K562 (cell line): ENCODE measurements around the gene ENO3. TPM values are rescaled to one million over a fixed set of nuclear protein-coding genes. Genes with fewer than 3 reads are reported as not detected.
A peak's percentile ranks its signal among the peaks of the same experiment; 100 is the strongest.

Experiments
- BHLHE40 ChIP-seq: IDR thresholded peaks from 2 replicates; pipeline ENCODE4 v1.6.1; 2011; ENCODE audit warnings: low read length, improper control_type of control experiment
- C11orf30 ChIP-seq: fragments of 450-650 bp; IDR thresholded peaks from 2 replicates; pipeline ENCODE4 v1.6.1; 2016; ENCODE audit warnings: low read depth, mild to moderate bottlenecking
- CCNT2 ChIP-seq: IDR thresholded peaks from 2 replicates; pipeline ENCODE4 v1.6.1; 2011; ENCODE audit warnings: borderline replicate concordance, low read depth, mild to moderate bottlenecking, moderate library complexity, mixed read lengths, low read length; ENCODE audit not compliant: insufficient read length; ENCODE audit errors: extremely low read depth
- DIDO1 ChIP-seq: fragments of 450-650 bp; IDR thresholded peaks from 2 replicates; pipeline ENCODE4 v1.6.1; 2016; ENCODE audit warnings: low read depth, missing biosample characterization, missing genetic modification characterization
- FOSL1 ChIP-seq: fragments of 200-800 bp; sonication (Bioruptor generic); conservative IDR thresholded peaks from 2 replicates; pipeline ENCODE4 v1.6.1; 2016; ENCODE audit warnings: missing genetic modification characterization, missing compliant biosample characterization
- GMEB1 ChIP-seq: fragments of 250-450 bp; sonication (Bioruptor Pico); IDR thresholded peaks from 2 replicates; pipeline ENCODE4 v1.4.0; 2020; ENCODE audit warnings: mild to moderate bottlenecking
- GTF2E2 ChIP-seq: fragments of 200-800 bp; sonication (Bioruptor generic); IDR thresholded peaks from 2 replicates; pipeline ENCODE4 v1.6.1; 2016; ENCODE audit warnings: missing genetic modification characterization, missing compliant biosample characterization
- HDAC3 ChIP-seq: fragments of 450-650 bp; IDR thresholded peaks from 2 replicates; pipeline ENCODE4 v1.6.1; 2018; ENCODE audit warnings: borderline replicate concordance, mild to moderate bottlenecking, moderate library complexity; ENCODE audit not compliant: partially characterized antibody
- HNRNPLL ChIP-seq: fragments of 200-400 bp; formaldehyde crosslinking; IDR thresholded peaks from 2 replicates; pipeline ENCODE4 v1.6.1; 2017; ENCODE audit warnings: low read length, low read depth, mild to moderate bottlenecking; ENCODE audit not compliant: poor library complexity, severe bottlenecking
- JUN ChIP-seq, 2 experiments: sonication (generic) in 1 of 2; formaldehyde crosslinking in 1 of 2; IDR thresholded peaks; 2 replicates each; pipeline versions ENCODE4 v1.6.1 to v1.8.0; 2012 to 2022; ENCODE audit warnings: borderline replicate concordance in 2 of 2, mild to moderate bottlenecking in 2 of 2, improper control_type of control experiment in 1 of 2, low read depth in 1 of 2, low read length in 1 of 2, missing genetic modification reagents in 1 of 2
- MYC ChIP-seq, 2 experiments: fragments of 250-450 bp in 1 of 2; sonication (Bioruptor Pico) in 1 of 2; IDR thresholded peaks; 2 replicates each; pipeline versions ENCODE4 v1.5.1 to v1.6.1; 2012 to 2021; ENCODE audit warnings: low read depth in 2 of 2, borderline replicate concordance in 1 of 2, improper control_type of control experiment in 1 of 2, low read length in 1 of 2, mild to moderate bottlenecking in 1 of 2, moderate library complexity in 1 of 2
- NFIX ChIP-seq: fragments of 250-450 bp; sonication (Bioruptor Pico); IDR thresholded peaks from 2 replicates; pipeline ENCODE4 v1.4.0; 2020; ENCODE audit warnings: low read depth, mild to moderate bottlenecking, moderate library complexity
- PHF20 ChIP-seq: fragments of 450-650 bp; IDR thresholded peaks from 2 replicates; pipeline ENCODE4 v1.6.1; 2018; ENCODE audit not compliant: partially characterized antibody
- SIN3A ChIP-seq, 2 experiments: fragments of 150-350 bp in 1 of 2; IDR thresholded peaks; 2 replicates each; pipeline ENCODE4 v1.6.1; 2011 to 2016; ENCODE audit warnings: borderline replicate concordance in 2 of 2, low read depth in 2 of 2, low read length in 2 of 2, mild to moderate bottlenecking in 2 of 2, moderate library complexity in 2 of 2; ENCODE audit not compliant: control insufficient read depth in 1 of 2
- SP1 ChIP-seq: sonication (generic); formaldehyde crosslinking; IDR thresholded peaks from 2 replicates; pipeline ENCODE4 v1.8.1; 2022; ENCODE audit warnings: mild to moderate bottlenecking, missing genetic modification reagents
- TFAP4 ChIP-seq: sonication (generic); formaldehyde crosslinking; IDR thresholded peaks from 2 replicates; pipeline ENCODE4 v1.8.0; 2022; ENCODE audit warnings: missing genetic modification reagents, mild to moderate bottlenecking, moderate library complexity, borderline replicate concordance
- XRCC4 ChIP-seq: IDR thresholded peaks from one replicate; pipeline ENCODE4 v1.6.1; 2011; ENCODE audit not compliant: insufficient read depth, insufficient read length; ENCODE audit errors: extremely low read depth
- ZFP91 ChIP-seq: sonication (generic); formaldehyde crosslinking; IDR thresholded peaks from 2 replicates; pipeline ENCODE4 v1.8.0; 2022; ENCODE audit warnings: mild to moderate bottlenecking, missing genetic modification reagents
- ZNF143 ChIP-seq: sonication (generic); formaldehyde crosslinking; IDR thresholded peaks from 2 replicates; pipeline ENCODE4 v1.9.0; 2022; ENCODE audit warnings: mild to moderate bottlenecking, missing genetic modification reagents
- ZNF507 ChIP-seq: conservative IDR thresholded peaks from 2 replicates; pipeline ENCODE4 v1.6.1; 2017; ENCODE audit warnings: missing genetic modification characterization, missing compliant biosample characterization
- ZNF766 ChIP-seq: fragments of 200-800 bp; sonication (Bioruptor generic); conservative IDR thresholded peaks from 2 replicates; pipeline ENCODE4 v1.6.1; 2016; ENCODE audit warnings: missing genetic modification characterization, missing compliant biosample characterization
- polyA plus RNA-seq, 8 experiments: library from polyadenylated mRNA; depleted of rRNA in 4 of 8; stranded (reverse) in 5 of 8; unstranded in 3 of 8; fragments of >200 nt; fragmentation: Nextera tagmentation in 2 of 8; fragmentation: Illumina TruSeq in 1 of 8; extraction: Ambion mirVana in 2 of 8; extraction: Trizol in 1 of 8; gene quantifications; 2 replicates each; pipeline versions ENCODE4 v1.2.1 to v1.2.3, GENCODE V29; 2011 to 2014; ENCODE audit warnings: inconsistent platforms in 1 of 8, missing spikeins in 1 of 8
- total RNA-seq, 7 experiments: library from RNA; depleted of rRNA in 6 of 7; stranded (reverse); fragments of >200 nt in 6 of 7; fragmentation: Illumina TruSeq in 2 of 7; extraction: Trizol in 2 of 7; gene quantifications; 2 replicates each; pipeline versions ENCODE4 v1.2.1 to v1.2.3, GENCODE V29; 2011 to 2021; ENCODE audit warnings: low replicate concordance in 1 of 7

ENO3 gene
- total and polyA plus RNA-seq, 9 of the 15 experiments (the other 6 are each of a cell fraction or from before 2014, with no cell fraction given): 5.7 to 17.2 (median 9.9) TPM

DNA sequence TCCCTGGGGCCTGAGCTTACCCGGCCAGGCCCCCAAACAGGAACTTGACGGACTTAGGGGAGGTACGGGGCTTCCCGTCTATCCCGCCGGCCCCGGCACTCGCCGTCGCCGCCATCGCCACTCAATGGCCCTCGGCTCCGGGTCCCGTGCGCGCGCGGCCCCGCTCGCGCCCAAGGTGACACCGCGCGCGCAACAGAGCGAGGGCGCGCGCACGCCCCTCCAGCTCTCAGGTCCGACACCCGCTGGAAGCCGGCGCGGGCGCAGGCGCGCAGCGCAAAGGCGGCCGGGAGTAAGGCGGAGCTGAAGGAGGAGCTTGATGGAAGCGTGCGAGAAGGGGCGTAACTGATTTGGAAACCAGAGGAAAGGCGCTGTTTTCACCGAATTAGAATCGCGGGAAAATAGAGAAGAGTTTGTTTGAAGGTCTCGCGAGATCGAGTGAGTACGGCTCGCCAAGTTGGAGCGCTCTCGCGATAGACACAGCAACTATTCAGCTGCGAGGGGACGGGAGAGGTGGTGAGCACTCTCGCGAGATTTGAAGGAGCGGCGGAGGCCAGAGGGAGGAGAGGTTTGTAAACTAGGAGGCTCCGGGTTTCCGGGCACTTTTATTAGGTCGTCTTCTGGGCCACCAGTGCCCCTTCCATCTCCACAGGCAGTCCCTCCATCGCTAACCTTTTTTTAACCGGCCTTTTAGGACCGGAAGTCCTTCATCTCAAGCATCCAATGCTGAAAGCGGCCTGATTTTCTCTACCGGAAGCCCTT is 10.9 kb upstream of the ENO3 start, which contains the start of the genes RNF167 and SLC25A11 (continued):
- TF ChIP-seq ZNF766: peak; percentile 93
- TF ChIP-seq ZNF507 (tag): no peak
- TF ChIP-seq SP1 (CRISPR knock-in tag): peak; percentile 45; the same call in 1 of the 2 replicates
- TF ChIP-seq SIN3A (IDR thresholded peaks at IDR 0.05; ENCODE audit: borderline replicate concordance in 2 of 2, control insufficient read depth in 1 of 2, low read depth in 2 of 2, low read length in 2 of 2): peak; percentile 52 to 86; a peak in 2 of 4 replicates
- TF ChIP-seq JUN (IDR thresholded peaks at IDR 0.05; ENCODE audit: borderline replicate concordance, low read depth, low read length): peak; percentile 22; the same call in 1 of the 2 replicates
- no peak for TF ChIP-seq JUN (CRISPR knock-in tag; IDR thresholded peaks at IDR 0.05; ENCODE audit: borderline replicate concordance)
- peak; percentile 60 for TF ChIP-seq HNRNPLL
- peak; percentile 92 for TF ChIP-seq BHLHE40
- TF ChIP-seq MYC (IDR thresholded peaks at IDR 0.05; ENCODE audit: low read depth, low read length): peak; percentile 75
- TF ChIP-seq MYC (CRISPR knock-in tag; IDR thresholded peaks at IDR 0.05; ENCODE audit: borderline replicate concordance, low read depth): no peak
- peak; percentile 65; the same call in 1 of the 2 replicates for TF ChIP-seq ZNF143
- peak; percentile 88 for TF ChIP-seq GMEB1
- TF ChIP-seq PHF20: peak; percentile 40
- peak; percentile 71 for TF ChIP-seq CCNT2
- TF ChIP-seq TFAP4 (CRISPR knock-in tag): peak; percentile 85; the same call in 1 of the 2 replicates
- peak; percentile 80 for TF ChIP-seq HDAC3
- TF ChIP-seq ZFP91 (CRISPR knock-in tag): no peak
- peak; percentile 56; the same call in 1 of the 2 replicates for TF ChIP-seq DIDO1 (tag)
- no peak for TF ChIP-seq XRCC4
- peak; percentile 46; the same call in 1 of the 2 replicates for TF ChIP-seq GTF2E2 (tag)
- no peak for TF ChIP-seq NFIX (CRISPR knock-in tag)
- TF ChIP-seq FOSL1 (tag): peak; percentile 21; the same call in 1 of the 2 replicates
- TF ChIP-seq C11orf30: peak; percentile 69
